ENCODE results near the gene RPL41. TPM values are rescaled to one million over a fixed set of nuclear protein-coding genes. Genes with fewer than 3 reads are reported as not detected.

The RPL41 gene
- total and polyA plus RNA-seq, 11 donors: 533 to 4,466 (median 1,999) TPM

- intact Hi-C loops (cut with DNase I): no loop called here
- 58 to 66% (median 64%) methylated on average over 9 to 11 of the region's 11 CpGs for WGBS, 4 donors
- Histone ChIP-seq H3K4me3 (no peak overlapping the region), H3K9me3 (no peaks in the 10 kb centered on the region), H3K36me3 (peaks cover 0 to 95% (median 92%) of the 10 kb centered on the region in 9 donors), H3K27me3 (no peaks in the 10 kb centered on the region), H3K27ac (peak overlapping the region in 1 of 12 donors; percentile 98), H3K4me1 (peaks cover 4 to 45% (median 27%) of the 10 kb centered on the region in 12 donors)
- DNase-seq: no peak
- ATAC-seq: peak in 2 of 4 donors; percentile 1 to 4
- TF ChIP-seq POLR2A (IDR thresholded peaks at IDR 0.05): no peak
- no peak for TF ChIP-seq CTCF (IDR thresholded peaks at IDR 0.05)
These were observed 47.3 kb downstream of the RPL41 start for GRCh38 chr12:56163533-56164344.

- H3K9me3 ChIP-seq: no peaks in the 10 kb centered on the region
- H3K27ac ChIP-seq: peak overlapping the region in 1 of 12 donors; percentile 98
- ATAC-seq: peak in 1 of 4 donors; percentile 2
- H3K36me3 ChIP-seq: peaks cover 0 to 98% (median 97%) of the 10 kb centered on the region in 9 donors
- intact Hi-C loops (cut with DNase I): no loop called here
- TF ChIP-seq CTCF (IDR thresholded peaks at IDR 0.05): no peak
- no peak for TF ChIP-seq POLR2A (IDR thresholded peaks at IDR 0.05)
- 91 to 94% (median 92%) methylated on average over 17 of the region's 17 CpGs for WGBS, 4 donors
- H3K27me3 ChIP-seq: no peaks in the 10 kb centered on the region
- no peak overlapping the region for H3K4me3 ChIP-seq
- H3K4me1 ChIP-seq: peaks cover 4 to 43% (median 27%) of the 10 kb centered on the region in 12 donors
- no peak for DNase-seq
These were observed 47.9 kb downstream of the RPL41 start for GRCh38 chr12:56164345-56164729.

GRCh38 chr12:56165369-56165768 is 48.9 kb downstream of the RPL41 start:
- Histone ChIP-seq H3K4me1 (peaks cover 4 to 33% (median 17%) of the 10 kb centered on the region in 12 donors), H3K27me3 (no peaks in the 10 kb centered on the region), H3K4me3 (no peak overlapping the region), H3K27ac (peak overlapping the region in 3 of 12 donors; percentile 6 to 30 (median 8)), H3K9me3 (no peaks in the 10 kb centered on the region), H3K36me3 (peaks cover 0 to 98% (median 97%) of the 10 kb centered on the region in 9 donors)
- peak in 1 of 5 donors; percentile 45 for DNase-seq
- WGBS, 4 donors: 38 to 56% (median 50%) methylated on average over 3 to 4 of the region's 4 CpGs
- ATAC-seq: peak in 3 of 4 donors; percentile 4 to 23 (median 9)
- TF ChIP-seq POLR2A (IDR thresholded peaks at IDR 0.05) (no peak), CTCF (IDR thresholded peaks at IDR 0.05) (no peak)
- intact Hi-C loops (cut with DNase I): no loop called here

Other genes starting within 250 kb of the RPL41 start
- 10 to 100 TPM; 12.0 to 22.3 (median 13.7) TPM for gene PYM1, start 188.7 kb upstream of the RPL41 start, total RNA-seq
- gene PYM1, start 188.7 kb upstream of the RPL41 start, polyA plus RNA-seq: 10 to 100 TPM; 19.8 to 33.6 TPM
- 10 to 100 TPM in 4 of 9 donors, 1 to 10 TPM in 5; 5.3 to 27.8 (median 9.6) TPM for gene DGKA, start 185.5 kb upstream of the RPL41 start, total RNA-seq
- gene DGKA, start 185.5 kb upstream of the RPL41 start, polyA plus RNA-seq: 1 to 10 TPM; 7.6 to 7.8 TPM
- gene PMEL, start 150.6 kb upstream of the RPL41 start, total RNA-seq: 1 to 10 TPM in 3 of 9 donors, under 1 TPM in 5, not detected in 1; 0.56 to 1.3 (median 0.73) TPM
- gene PMEL, start 150.6 kb upstream of the RPL41 start, polyA plus RNA-seq: under 1 TPM; 0.23 to 0.49 TPM
- 10 to 100 TPM in 6 of 9 donors, 1 to 10 TPM in 3; 3.7 to 16.7 (median 11.3) TPM for gene CDK2, start 149.8 kb upstream of the RPL41 start, total RNA-seq
- 10 to 100 TPM in 1 of 2 donors, 1 to 10 TPM in 1; 4.1 to 23.5 TPM for gene CDK2, start 149.8 kb upstream of the RPL41 start, polyA plus RNA-seq
- 100 to 1,000 TPM in 8 of 9 donors, 10 to 100 TPM in 1; 97.5 to 135 (median 119) TPM for gene RAB5B, start 142.6 kb upstream of the RPL41 start, total RNA-seq
- gene RAB5B, start 142.6 kb upstream of the RPL41 start, polyA plus RNA-seq: 10 to 100 TPM; 57.5 to 86.5 TPM
- gene SUOX, start 119.4 kb upstream of the RPL41 start, total RNA-seq: 10 to 100 TPM; 25.0 to 59.5 (median 32.0) TPM
- gene SUOX, start 119.4 kb upstream of the RPL41 start, polyA plus RNA-seq: 10 to 100 TPM; 26.2 to 28.6 TPM
- 10 to 100 TPM in 1 of 9 donors, 1 to 10 TPM in 8; 4.3 to 10.3 (median 6.9) TPM for gene IKZF4, start 95.6 kb upstream of the RPL41 start, total RNA-seq
- gene IKZF4, start 95.6 kb upstream of the RPL41 start, polyA plus RNA-seq: 1 to 10 TPM; 2.6 to 3.2 TPM
- gene RPS26, start 74.7 kb upstream of the RPL41 start, total RNA-seq: 100 to 1,000 TPM in 2 of 9 donors, 10 to 100 TPM in 7; 11.7 to 616 (median 23.2) TPM
- gene RPS26, start 74.7 kb upstream of the RPL41 start, polyA plus RNA-seq: 1,000 to 10,000 TPM in 1 of 2 donors, 100 to 1,000 TPM in 1; 933 to 1,433 TPM
- 1 to 10 TPM in 8 of 9 donors, under 1 TPM in 1; 0.90 to 4.5 (median 1.8) TPM for gene ERBB3, start 36.5 kb upstream of the RPL41 start, total RNA-seq
- 1 to 10 TPM; 2.7 to 3.4 TPM for gene ERBB3, start 36.5 kb upstream of the RPL41 start, polyA plus RNA-seq
- gene PA2G4, start 12.1 kb upstream of the RPL41 start, total RNA-seq: 100 to 1,000 TPM in 1 of 9 donors, 10 to 100 TPM in 8; 66.0 to 105 (median 72.4) TPM
- gene PA2G4, start 12.1 kb upstream of the RPL41 start, polyA plus RNA-seq: 100 to 1,000 TPM in 1 of 2 donors, 10 to 100 TPM in 1; 62.4 to 187 TPM
- gene ZC3H10, start 1.6 kb downstream of the RPL41 start, total RNA-seq: 1 to 10 TPM; 2.7 to 6.4 (median 4.9) TPM
- 1 to 10 TPM; 3.5 to 3.9 TPM for gene ZC3H10, start 1.6 kb downstream of the RPL41 start, polyA plus RNA-seq
- 10 to 100 TPM; 26.8 to 81.1 (median 43.4) TPM for gene ESYT1, start 11.6 kb downstream of the RPL41 start, total RNA-seq
- 10 to 100 TPM; 17.0 to 67.3 TPM for gene ESYT1, start 11.6 kb downstream of the RPL41 start, polyA plus RNA-seq
- 10 to 100 TPM; 30.1 to 55.2 (median 41.1) TPM for gene MYL6B, start 36.0 kb downstream of the RPL41 start, total RNA-seq
- gene MYL6B, start 36.0 kb downstream of the RPL41 start, polyA plus RNA-seq: 10 to 100 TPM; 27.5 to 65.9 TPM
- 100 to 1,000 TPM; 355 to 949 (median 613) TPM for gene MYL6, start 41.7 kb downstream of the RPL41 start, total RNA-seq
- gene MYL6, start 41.7 kb downstream of the RPL41 start, polyA plus RNA-seq: 1,000 to 10,000 TPM in 1 of 2 donors, 100 to 1,000 TPM in 1; 745 to 1,383 TPM
- 10 to 100 TPM; 48.6 to 83.5 (median 66.2) TPM for gene SMARCC2, start 72.8 kb downstream of the RPL41 start, total RNA-seq
- gene SMARCC2, start 72.8 kb downstream of the RPL41 start, polyA plus RNA-seq: 10 to 100 TPM; 21.4 to 27.6 TPM
- gene RNF41, start 105.3 kb downstream of the RPL41 start, total RNA-seq: 10 to 100 TPM; 41.7 to 84.0 (median 53.3) TPM
- gene RNF41, start 105.3 kb downstream of the RPL41 start, polyA plus RNA-seq: 10 to 100 TPM; 10.6 to 62.4 TPM
- 10 to 100 TPM; 18.0 to 27.4 (median 20.7) TPM for gene NABP2, start 107.7 kb downstream of the RPL41 start, total RNA-seq
- gene NABP2, start 107.7 kb downstream of the RPL41 start, polyA plus RNA-seq: 10 to 100 TPM; 14.8 to 30.1 TPM
- gene SLC39A5, start 113.4 kb downstream of the RPL41 start, total RNA-seq: not detected
- gene SLC39A5, start 113.4 kb downstream of the RPL41 start, polyA plus RNA-seq: under 1 TPM in 1 of 2 donors, not detected in 1; 0.12 TPM
- 10 to 100 TPM; 19.3 to 40.6 (median 28.0) TPM for gene ANKRD52, start 141.8 kb downstream of the RPL41 start, total RNA-seq
- 10 to 100 TPM; 12.2 to 36.7 TPM for gene ANKRD52, start 141.8 kb downstream of the RPL41 start, polyA plus RNA-seq
- gene COQ10A, start 150.3 kb downstream of the RPL41 start, total RNA-seq: 100 to 1,000 TPM in 7 of 9 donors, 10 to 100 TPM in 2; 45.7 to 250 (median 129) TPM
- gene COQ10A, start 150.3 kb downstream of the RPL41 start, polyA plus RNA-seq: 100 to 1,000 TPM in 1 of 2 donors, 10 to 100 TPM in 1; 89.2 to 249 TPM
- gene CS, start 183.7 kb downstream of the RPL41 start, total RNA-seq: 100 to 1,000 TPM; 489 to 866 (median 662) TPM
- gene CS, start 183.7 kb downstream of the RPL41 start, polyA plus RNA-seq: 100 to 1,000 TPM; 165 to 291 TPM
- 10 to 100 TPM; 26.8 to 61.0 (median 35.6) TPM for gene CNPY2, start 199.4 kb downstream of the RPL41 start, total RNA-seq
- 10 to 100 TPM; 64.2 to 67.3 TPM for gene CNPY2, start 199.4 kb downstream of the RPL41 start, polyA plus RNA-seq
- gene PAN2, start 217.4 kb downstream of the RPL41 start, total RNA-seq: 10 to 100 TPM; 12.3 to 43.8 (median 38.2) TPM
- 10 to 100 TPM; 15.1 to 44.7 TPM for gene PAN2, start 217.4 kb downstream of the RPL41 start, polyA plus RNA-seq
- gene IL23A, start 222.3 kb downstream of the RPL41 start, total RNA-seq: under 1 TPM in 1 of 9 donors, not detected in 8; 0.69 TPM
- under 1 TPM in 1 of 2 donors, not detected in 1; 0.29 TPM for gene IL23A, start 222.3 kb downstream of the RPL41 start, polyA plus RNA-seq
- gene STAT2, start 243.5 kb downstream of the RPL41 start, total RNA-seq: 100 to 1,000 TPM in 1 of 9 donors, 10 to 100 TPM in 8; 31.4 to 150 (median 37.1) TPM
- gene STAT2, start 243.5 kb downstream of the RPL41 start, polyA plus RNA-seq: 10 to 100 TPM; 23.1 to 26.2 TPM
- not detected for gene APOF, start 246.2 kb downstream of the RPL41 start, total RNA-seq
- not detected for gene APOF, start 246.2 kb downstream of the RPL41 start, polyA plus RNA-seq

Data from heart left ventricle (tissue), 16 donors.